GM12872 (cell line): ENCODE measurements around the gene MDGA2.

Source experiments
- TF ChIP-seq, protein P1 (sequence below): IDR thresholded peaks from 3 replicates; pipeline ENCODE4 v1.5.1; 2011; ENCODE audit warnings: low read depth, mild to moderate bottlenecking, low read length, moderate library complexity; ENCODE audit not compliant: insufficient read depth

Gene MDGA2

DNA sequence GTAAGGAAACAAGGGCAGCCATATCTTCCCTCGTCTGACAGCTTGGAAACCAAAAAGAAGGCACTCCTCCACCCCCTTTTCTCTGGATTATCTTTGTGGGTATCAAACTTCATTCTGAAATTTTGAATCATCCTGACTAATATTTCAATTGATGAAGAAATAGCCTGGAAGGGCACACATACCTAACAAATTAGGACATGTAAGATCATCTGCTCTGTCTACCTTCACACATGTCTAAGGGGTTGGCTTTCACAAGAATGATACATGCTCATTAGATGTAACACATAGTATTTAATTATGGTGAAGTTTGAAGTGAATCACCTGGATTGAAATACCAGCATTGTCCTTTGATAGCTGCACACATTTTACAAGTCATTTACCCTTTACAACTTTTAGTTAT lies 675.7 kb downstream of the MDGA2 start:
- TF ChIP-seq, protein P1, sequence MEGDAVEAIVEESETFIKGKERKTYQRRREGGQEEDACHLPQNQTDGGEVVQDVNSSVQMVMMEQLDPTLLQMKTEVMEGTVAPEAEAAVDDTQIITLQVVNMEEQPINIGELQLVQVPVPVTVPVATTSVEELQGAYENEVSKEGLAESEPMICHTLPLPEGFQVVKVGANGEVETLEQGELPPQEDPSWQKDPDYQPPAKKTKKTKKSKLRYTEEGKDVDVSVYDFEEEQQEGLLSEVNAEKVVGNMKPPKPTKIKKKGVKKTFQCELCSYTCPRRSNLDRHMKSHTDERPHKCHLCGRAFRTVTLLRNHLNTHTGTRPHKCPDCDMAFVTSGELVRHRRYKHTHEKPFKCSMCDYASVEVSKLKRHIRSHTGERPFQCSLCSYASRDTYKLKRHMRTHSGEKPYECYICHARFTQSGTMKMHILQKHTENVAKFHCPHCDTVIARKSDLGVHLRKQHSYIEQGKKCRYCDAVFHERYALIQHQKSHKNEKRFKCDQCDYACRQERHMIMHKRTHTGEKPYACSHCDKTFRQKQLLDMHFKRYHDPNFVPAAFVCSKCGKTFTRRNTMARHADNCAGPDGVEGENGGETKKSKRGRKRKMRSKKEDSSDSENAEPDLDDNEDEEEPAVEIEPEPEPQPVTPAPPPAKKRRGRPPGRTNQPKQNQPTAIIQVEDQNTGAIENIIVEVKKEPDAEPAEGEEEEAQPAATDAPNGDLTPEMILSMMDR = no peak

DNA sequence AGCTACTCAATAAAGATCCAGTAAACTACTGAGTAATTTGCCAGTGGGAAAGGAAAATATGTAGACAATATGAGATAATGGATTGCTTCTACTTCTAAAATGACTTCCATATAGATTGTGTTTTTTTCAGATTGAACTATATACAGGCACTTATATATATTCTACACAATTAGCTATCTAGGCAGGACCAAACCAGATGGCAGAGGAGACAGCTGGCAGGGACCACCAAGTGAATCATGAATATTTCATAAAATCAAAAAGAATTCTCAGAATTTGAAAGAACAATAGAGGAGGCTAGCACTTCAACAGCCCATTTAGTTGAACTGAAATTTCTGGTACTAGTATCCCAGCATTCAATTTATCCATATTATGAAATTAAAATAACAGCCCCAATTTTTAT lies 685.8 kb downstream of the MDGA2 start:
- TF ChIP-seq, protein P1 = no peak

DNA sequence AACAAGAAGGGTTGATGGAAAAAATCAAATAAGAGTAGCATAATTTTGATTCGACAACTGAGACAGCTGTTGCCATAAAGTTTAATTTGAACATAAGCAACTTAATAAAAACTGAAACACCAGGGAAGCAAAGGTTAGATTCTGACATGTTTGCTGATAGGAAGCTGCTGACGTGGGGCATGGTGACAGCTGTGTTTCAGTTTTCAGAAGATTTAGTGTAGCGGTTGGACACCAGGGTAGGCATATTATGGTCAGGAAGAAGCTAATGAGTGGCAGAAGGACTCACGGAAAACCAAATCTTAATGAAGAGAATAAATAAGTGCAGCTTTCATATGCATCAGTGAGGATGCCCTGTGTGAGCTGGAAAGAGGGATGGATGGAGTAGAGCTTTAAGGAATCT lies 687.1 kb downstream of the MDGA2 start:
- TF ChIP-seq, protein P1 = no peak

DNA sequence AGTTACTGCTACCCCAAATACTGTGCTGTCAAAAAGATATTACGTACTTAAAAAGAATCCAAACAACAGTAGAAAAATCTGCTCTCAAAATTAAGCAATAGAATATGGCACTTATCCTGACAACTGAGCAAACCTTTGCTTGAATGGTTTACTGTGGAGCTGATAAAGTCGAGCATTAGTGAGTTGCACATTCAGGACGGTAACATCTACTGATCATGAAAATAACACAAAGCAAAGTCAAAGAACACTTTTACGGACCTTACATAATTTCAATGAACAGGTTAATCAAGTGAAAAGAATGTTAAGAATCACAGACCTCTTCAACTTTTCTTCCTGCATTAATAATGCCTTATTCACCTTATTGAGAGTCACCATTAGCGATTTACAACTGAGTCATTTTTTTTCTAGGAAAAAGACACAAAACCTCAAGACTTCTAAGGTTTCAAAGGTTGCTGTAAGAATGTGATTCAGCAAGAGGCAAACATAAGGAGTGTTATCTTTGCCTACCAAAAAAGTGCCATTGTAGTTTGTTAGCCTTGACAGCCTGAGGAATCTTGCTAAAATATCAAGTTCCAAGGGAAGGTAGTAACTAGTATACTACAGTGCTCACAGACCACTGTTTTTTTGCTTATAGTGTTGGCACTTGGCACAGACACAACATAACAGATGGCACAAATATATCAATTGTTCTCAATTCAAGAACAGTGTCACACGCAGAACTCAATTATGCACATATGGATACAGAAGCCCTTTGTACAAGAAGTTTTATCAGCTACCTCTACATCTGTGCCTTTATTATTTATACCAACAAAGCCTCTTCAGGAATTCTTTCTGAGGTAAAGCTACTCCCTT lies 689.6 kb downstream of the MDGA2 start:
- TF ChIP-seq, protein P1 = no peak

DNA sequence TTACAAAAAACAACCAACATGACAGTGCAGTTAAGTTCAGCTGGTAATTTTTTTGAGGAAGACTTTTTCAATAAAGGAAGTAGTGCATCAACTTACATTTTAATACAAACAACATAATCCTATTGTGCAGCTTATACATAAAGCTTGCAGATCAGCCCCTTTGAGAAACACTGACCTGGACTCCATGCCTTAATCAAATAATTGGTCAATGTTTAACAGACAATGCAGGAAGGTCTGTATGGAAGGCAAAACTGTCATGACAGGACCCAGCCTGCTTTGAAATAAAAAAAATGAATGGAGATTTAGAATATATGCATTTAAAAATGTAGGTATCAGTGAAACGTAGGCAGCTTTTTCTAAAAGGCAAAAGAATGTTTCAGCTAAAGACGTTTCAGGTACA lies 702.1 kb downstream of the MDGA2 start:
- TF ChIP-seq, protein P1 = no peak

DNA sequence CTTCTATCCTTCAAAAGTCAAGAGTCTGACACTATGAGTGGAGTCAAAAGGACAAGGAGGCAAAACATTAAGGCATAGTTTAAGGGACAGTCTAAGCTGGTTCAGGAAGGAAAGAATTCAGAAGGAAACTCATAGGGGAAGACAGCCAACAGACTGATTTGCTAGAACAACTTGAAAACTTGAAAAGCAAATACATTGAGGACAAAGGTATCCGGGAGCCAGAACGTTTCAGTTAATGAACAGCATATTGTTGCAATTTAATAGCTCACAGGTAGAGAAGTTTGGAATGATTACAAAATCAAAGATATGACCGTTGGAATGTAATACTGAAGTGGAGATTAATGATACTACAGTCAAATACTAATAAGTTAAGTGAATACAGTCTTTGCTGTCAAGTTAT lies 711.0 kb downstream of the MDGA2 start:
- TF ChIP-seq, protein P1 = no peak

DNA sequence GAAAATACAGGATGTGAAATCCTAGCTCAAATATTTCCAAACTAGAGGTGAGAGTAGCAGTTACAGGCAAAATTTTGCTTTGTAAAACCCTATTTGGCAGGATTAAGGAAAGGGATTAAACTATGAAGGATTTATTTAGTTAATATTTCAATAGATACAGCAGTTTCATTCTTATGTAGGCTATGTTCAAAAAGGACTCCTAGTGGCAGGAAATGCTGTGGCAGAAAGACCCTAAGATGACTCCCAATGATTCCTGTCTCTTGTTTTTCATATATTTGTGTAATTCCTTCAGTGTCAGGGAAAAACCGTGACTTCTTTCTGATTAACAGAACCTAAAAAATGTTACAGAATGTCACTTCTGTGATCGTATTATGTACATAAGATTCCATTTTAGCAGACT lies 724.3 kb downstream of the MDGA2 start:
- TF ChIP-seq, protein P1 = no peak
